GM04504 (cell line): Measurements from ENCODE around the gene EMP2.
"Not testable (repeated sequence)": the region's sequence is repeated elsewhere in the genome, so short reads cannot be mapped to it uniquely, and the experiment has no call there.

Experiments
- DNase-seq: peaks from one replicate; pipeline ENCODE4 v3.0.0-alpha.2; 2012; ENCODE audit warnings: low read depth

Gene EMP2

GRCh38 chr16:10578474-10579316 lies 1.7 kb downstream of the EMP2 start:
- DNase-seq: no peak

GRCh38 chr16:10577305-10578202 lies 2.8 kb downstream of the EMP2 start:
- DNase-seq: no peak

- no peak for DNase-seq
Measured at GRCh38 chr16:10576390-10577304, 3.8 kb downstream of the EMP2 start.

- DNase-seq: no peak
Measured at GRCh38 chr16:10575506-10576130, 4.8 kb downstream of the EMP2 start.

GRCh38 chr16:10572611-10573010 lies 7.8 kb downstream of the EMP2 start:
- no peak for DNase-seq

- no peak for DNase-seq
Measured at GRCh38 chr16:10571354-10571753, 9.0 kb downstream of the EMP2 start.

- DNase-seq: no peak
Measured at GRCh38 chr16:10569621-10570020, 10.8 kb downstream of the EMP2 start.

GRCh38 chr16:10566613-10567012 lies 13.8 kb downstream of the EMP2 start:
- no peak for DNase-seq

GRCh38 chr16:10565167-10565566 lies 15.2 kb downstream of the EMP2 start:
- no peak for DNase-seq

- no peak for DNase-seq
Measured at GRCh38 chr16:10564591-10564990, 15.8 kb downstream of the EMP2 start.

GRCh38 chr16:10562361-10562899 lies 18.0 kb downstream of the EMP2 start:
- no peak for DNase-seq

GRCh38 chr16:10561425-10561824 lies 19.0 kb downstream of the EMP2 start:
- DNase-seq: no peak

GRCh38 chr16:10561001-10561400 lies 19.4 kb downstream of the EMP2 start:
- no peak for DNase-seq

- not testable (repeated sequence) for DNase-seq
Measured at GRCh38 chr16:10559792-10560191, 20.6 kb downstream of the EMP2 start.

- DNase-seq: peak; percentile 38
Measured at GRCh38 chr16:10558746-10559641, 21.4 kb downstream of the EMP2 start.

- no peak for DNase-seq
Measured at GRCh38 chr16:10558305-10558704, 22.1 kb downstream of the EMP2 start.

GRCh38 chr16:10557750-10558149 lies 22.6 kb downstream of the EMP2 start:
- DNase-seq: no peak

- DNase-seq: no peak
Measured at GRCh38 chr16:10556236-10556635, 24.2 kb downstream of the EMP2 start.

- no peak for DNase-seq
Measured at GRCh38 chr16:10554569-10554968, 25.8 kb downstream of the EMP2 start.

- DNase-seq: no peak
Measured at GRCh38 chr16:10552998-10553491, 27.4 kb downstream of the EMP2 start.
